GM18907 (cell line): ENCODE measurements around the gene CDYL2.
"Not testable (repeated sequence)": the region's sequence is repeated elsewhere in the genome, so short reads cannot be mapped to it uniquely, and the experiment has no call there.

ENCODE experiments used
- ATAC-seq: cut with Tn5 transposase; IDR thresholded peaks from one replicate; pipeline ENCODE4 v1.9.1; 2021; ENCODE audit warnings: mild to moderate bottlenecking, moderate library complexity; ENCODE audit not compliant: unreplicated experiment

Gene CDYL2, protein sequence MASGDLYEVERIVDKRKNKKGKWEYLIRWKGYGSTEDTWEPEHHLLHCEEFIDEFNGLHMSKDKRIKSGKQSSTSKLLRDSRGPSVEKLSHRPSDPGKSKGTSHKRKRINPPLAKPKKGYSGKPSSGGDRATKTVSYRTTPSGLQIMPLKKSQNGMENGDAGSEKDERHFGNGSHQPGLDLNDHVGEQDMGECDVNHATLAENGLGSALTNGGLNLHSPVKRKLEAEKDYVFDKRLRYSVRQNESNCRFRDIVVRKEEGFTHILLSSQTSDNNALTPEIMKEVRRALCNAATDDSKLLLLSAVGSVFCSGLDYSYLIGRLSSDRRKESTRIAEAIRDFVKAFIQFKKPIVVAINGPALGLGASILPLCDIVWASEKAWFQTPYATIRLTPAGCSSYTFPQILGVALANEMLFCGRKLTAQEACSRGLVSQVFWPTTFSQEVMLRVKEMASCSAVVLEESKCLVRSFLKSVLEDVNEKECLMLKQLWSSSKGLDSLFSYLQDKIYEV

DNA sequence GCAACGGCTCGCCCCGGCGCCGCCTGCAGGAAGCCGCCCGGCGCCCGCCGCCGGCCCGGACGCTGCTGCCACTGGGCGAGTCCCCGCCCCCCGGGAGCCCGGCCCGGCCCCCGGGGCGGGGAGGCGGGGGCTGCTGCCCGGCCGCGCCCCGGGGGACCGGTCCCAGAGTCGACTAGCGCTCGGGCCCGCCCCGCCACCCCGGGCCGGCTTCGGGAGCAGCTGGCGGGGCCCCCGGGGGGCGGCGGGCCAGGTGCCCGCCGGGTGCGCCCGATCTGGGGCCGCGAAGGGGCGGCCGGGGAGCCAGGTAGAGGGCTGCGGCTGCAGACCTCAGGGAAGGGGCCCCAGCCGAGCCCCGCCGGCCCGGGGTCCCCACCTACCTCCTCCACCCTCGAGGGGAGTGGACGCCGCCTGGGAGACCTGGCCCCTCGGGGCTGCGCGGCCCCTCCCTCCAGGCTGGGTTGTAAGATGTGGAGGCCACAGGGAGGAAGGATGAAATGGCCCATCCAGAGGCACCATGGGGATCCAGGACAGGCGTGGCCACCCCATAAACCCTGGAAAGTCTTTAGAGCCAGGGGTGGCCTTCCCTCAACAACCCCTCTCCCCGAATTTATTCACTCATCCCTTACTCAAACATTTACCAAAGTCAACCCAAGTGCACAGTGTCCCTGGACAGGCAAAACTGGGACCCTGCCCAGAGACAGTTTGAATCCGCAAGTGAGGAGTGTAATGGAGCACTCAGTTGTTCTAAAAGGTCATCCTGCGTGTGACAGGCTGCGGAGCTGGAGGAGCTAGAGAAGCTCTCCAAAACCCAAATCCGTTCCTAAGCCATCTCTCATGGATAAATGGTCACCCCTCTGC is at the start of gene CDYL2:
CDYL2 (minus strand) TSS at position 73 of the 858 bp plus-strand sequence. CDS start 425 bp downstream, outside the sequence.
- peak; percentile 73 for ATAC-seq

DNA sequence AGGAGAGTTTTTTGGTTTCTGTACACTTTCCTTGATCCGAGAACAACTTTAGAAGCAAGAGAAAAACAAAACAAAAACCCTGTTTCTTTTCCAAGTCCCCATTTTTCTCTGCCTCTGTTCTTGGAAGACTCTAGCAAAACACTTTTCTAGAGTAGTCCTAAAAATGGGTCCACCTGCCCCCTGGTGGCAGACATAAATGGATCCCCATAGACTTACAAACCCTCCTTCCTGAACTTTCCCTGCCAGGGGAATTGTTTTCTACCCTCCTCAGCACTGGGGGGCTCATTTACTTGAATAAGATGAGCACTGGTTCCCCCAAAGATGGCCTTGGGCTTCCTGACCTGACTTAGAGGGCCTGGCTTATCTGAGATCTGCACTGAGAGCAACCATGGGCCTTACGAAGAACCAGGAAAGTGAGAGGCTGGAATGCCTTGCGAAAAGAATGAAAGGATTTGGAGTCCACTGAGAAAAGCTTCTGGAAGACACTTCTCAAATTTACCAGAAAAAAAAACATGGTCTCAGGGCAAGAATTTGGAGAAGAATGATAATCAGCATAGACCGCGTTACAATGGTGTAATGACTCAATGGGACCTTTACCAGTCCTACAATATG is 48.0 kb upstream of the CDYL2 start:
- ATAC-seq = no peak

DNA sequence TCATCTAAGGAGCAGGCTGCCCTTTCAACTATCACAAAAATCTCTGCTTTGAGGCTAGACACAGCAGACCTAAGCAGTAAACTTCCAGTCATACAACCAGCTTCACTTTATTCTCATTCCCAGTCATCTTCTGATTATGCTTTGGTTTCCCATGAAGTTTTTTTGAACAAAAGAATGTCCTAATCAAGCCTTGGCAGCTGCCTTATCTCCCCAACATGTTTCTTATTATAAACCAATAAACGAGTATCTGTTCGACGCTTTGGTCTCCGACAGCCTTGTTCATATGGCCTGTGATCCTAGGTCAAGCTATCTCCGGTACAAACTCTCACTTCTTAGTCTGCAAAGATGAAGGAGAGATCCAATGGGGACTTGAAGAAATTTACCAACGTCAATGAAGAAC is 47.4 kb upstream of the CDYL2 start:
- ATAC-seq = no peak

DNA sequence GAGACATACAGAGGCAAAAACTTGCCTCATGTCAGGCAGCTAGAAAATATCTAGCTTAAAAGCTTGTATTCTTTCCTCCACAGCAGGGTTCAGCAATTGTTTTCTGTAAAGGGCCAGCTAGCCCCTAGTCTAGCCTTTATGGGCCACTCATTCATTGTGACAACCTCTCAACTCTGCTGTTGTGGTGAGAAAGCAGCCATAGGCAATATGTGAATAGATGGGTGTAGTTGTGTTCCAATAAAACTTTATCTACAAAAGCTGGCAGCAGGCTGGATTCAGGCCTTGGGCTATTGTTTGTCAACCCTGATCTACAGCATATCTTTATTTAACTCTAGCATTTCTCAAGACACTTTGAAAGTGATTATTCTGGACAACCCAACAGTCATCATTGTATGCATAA is 46.4 kb upstream of the CDYL2 start:
- ATAC-seq = no peak

DNA sequence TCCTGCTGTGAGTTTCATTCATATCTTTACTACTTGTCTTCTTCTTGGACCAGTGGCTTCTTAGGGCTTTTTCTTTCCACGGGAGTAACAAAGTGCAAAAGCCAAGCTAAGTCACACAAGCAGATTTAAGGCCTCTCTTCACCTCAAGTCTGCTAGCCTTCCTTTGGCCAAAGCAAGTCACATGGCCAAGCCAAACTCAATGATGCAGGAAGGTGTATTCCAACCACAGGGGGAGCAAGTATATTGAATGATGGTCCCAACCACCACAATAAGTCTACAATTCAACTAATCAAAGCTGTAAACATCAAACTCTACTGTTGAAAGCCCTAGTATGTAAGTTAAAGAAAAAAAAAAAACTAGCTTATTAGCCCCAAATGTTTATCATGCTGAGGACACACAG is 44.5 kb upstream of the CDYL2 start:
- ATAC-seq = no peak

DNA sequence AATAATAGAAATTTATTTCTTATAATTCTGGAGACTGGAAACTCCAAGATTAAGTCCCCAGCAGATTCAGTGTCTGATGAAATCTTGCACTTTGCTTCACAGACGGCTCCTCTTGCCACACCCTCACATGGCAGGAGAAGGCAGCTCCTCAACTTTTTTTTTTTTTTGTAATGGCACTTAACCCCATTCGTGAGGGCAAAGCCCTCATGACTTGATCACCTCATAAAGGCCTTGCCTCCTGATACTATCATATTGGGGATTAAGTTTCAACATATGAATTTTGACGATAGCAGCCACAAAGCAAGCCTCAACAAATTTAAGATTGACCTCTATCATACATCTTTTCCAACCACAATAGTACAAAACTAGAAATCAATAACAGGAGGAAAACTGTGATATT is 42.3 kb upstream of the CDYL2 start:
- no peak for ATAC-seq

DNA sequence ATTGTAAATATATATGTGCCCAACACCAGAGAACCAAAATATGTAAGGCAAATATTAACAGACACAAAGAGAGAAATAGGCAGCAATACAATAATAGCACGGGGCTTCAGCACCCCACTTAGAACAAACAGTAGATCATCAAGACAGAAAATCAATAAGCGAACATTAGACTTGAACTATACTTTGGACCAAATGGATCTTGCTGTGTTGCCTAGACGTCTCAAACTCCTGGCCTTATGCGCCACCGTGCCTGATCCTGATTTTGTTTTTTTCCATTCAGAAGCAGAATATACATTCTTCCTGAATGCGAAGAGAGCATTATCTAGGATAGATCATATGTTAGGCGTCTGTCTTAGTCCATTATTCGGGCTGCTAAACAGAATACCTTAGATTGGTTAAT is 41.9 kb upstream of the CDYL2 start:
- no peak for ATAC-seq

DNA sequence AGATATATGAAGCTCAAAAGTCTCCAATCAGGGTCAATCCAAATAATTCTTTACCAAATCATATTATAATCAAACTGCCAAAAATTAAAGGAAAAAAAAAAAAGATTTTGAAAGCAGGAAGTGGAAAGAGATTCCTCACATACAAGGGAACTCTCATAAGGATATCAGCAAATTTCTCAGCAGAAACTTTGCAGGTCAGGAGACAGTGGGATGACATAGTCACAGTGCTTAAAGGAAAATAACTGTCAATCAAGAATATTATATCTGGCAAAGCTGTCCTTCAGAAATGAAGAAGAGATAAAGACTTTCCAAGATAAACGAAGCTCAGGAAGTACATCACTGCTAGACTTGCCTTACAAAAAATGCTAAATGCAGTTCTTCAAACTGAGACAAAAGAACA is 40.0 kb upstream of the CDYL2 start:
- ATAC-seq = no peak

DNA sequence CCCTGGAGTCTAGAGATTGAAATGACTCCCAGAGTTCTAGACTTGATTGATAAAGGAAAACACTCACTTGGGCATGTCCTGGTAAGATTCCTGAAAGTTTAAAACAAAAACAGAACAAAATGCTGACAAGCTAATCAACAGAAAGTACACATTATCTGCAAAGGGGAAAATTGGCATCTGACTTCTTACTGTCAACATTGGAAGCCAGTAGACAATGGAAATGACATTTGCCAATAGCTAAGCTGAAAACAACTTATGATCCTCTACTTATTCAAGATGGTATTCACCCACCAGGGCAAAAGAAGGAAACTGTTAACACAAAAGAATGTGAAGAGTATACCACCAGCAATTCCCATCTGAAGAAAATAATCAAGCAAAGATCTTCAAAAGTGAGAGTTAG is 36.8 kb upstream of the CDYL2 start:
- no peak for ATAC-seq

DNA sequence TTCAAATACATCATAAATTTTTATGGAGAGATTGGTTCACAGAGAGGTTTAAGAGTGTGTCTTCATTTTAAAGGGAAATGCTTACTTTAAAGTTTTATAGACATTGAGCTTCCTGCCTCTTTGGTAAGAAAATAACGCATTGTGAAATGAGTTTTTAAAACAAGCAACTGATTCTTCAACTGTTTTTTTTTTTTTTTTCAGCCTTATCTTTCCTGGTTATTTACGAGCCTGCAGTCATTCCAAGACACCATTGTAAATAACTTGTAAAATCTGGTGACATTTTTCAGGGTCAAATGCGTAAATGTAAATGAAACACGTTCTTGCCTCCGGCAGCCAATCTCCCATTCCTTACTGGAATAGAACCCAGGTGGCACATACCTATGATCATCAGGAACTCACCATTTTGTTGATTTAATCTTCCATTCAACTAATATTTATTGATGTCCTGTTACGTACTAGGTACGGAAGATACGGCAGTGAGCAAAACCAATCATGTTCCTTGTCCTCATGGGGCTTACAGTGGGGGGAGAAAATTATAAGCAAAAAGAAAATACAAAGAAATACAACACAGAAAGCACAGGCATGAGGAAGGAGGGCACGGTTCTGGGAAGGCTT is 33.2 kb upstream of the CDYL2 start:
- no peak for ATAC-seq

DNA sequence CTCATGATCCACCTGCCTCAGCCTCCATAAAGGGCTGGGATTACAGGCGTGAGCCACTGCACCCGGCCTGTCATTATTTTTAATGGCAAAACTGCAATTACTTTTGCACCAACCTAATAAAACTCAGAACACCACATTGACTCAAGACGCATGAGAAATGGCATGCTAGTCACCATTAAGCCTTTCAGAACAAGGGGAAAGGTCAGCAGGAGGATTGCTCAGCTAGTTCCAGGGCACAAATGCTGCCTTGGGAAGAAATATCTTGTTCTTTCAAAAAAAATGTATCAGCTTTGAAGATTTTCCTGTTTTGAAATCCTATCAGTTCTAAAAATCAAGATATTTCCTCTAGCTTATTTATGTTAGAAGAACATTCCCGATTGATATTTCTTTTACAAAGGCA is 32.4 kb upstream of the CDYL2 start:
- ATAC-seq = no peak

DNA sequence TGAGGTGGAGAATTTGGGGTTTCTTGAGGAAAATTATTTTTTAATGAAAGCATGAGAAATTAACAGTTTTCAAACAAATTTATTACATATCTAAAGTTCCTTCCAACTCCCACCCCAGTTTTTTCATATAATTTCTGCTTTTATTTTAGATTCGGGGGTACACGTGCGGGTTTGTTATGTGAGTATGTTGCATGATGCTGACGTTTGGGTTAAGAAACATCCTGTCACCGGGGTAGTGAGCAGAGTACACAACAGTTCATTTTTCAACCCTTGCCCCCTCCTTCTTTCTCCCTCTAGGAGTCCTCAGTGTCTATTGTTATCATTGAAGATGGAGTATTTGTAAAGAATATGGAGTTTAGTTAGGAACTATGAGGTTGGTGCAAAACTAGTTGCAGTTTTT is 31.8 kb upstream of the CDYL2 start:
- ATAC-seq = no peak

DNA sequence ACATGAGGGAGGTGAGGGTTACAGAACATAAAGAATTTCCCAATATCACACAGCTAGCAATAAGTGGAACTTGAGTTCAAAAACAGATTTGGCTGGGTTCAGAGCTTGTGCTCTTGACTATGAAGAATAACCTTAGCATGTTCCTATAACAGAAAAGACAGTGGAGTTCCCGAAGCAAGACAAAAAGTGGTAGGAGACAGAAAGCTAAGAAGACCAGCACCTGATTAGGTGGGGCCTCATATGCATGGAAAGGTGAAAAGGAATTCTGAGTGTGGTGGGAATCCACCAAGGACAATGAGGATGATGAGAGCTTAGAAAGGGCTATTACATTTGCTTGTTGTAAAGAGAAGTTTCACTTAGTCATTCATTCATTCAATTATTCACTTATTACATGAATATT is 26.6 kb upstream of the CDYL2 start:
- ATAC-seq = no peak

DNA sequence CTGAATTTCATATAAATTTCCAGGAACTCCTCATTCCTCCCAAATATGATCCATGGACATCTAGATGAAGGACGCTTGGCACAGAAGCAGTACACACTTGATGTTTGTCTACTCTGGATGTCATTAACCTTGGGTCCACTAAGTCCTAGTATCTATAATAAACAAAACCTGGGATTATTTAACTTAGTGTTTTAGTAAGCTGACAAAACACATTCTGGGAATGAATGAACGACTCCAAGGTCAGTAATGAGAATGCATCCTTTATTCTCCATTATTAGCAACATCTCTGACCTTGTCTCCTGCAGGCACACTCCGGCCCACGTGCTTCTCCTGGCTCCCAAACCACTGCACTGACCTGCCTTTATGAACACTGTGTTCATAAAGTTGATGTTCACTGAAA is 24.1 kb upstream of the CDYL2 start:
- no peak for ATAC-seq

DNA sequence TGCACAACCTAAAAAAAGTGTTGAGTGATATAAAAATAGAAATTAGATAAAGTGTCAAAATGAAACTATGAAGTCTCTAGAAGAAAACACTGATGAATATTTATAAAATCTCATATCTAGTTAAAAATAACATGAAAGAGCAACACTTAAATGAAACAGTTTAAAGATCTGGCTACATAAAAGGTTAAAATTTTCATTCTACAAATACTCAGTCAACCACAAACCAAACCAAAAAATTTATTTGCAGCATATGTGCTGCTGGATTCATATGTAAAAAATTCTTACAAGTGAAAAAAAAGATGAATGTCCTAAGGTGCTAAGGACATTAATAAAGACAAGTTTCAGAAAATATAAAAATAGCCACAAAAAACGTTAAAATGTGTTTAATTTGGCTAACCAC is 22.6 kb upstream of the CDYL2 start:
- no peak for ATAC-seq

DNA sequence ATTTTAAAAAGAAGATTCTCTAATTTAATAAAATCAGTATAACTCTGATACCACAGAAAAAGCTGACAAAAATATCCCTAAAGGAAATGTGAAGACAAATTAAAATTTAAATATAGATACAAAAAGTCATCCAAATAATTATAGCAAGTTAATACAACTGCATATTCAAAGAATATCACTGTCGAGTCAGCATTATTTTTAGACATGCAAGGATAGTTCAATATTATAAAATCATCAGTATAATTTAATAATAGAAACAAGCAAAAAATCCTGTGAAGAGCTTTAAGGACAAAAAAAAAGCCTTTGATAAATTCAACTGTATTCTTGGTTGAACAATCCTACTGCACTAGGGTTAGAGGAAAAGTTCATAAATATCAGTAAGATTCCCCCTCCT is 21.0 kb upstream of the CDYL2 start:
- ATAC-seq = no peak

DNA sequence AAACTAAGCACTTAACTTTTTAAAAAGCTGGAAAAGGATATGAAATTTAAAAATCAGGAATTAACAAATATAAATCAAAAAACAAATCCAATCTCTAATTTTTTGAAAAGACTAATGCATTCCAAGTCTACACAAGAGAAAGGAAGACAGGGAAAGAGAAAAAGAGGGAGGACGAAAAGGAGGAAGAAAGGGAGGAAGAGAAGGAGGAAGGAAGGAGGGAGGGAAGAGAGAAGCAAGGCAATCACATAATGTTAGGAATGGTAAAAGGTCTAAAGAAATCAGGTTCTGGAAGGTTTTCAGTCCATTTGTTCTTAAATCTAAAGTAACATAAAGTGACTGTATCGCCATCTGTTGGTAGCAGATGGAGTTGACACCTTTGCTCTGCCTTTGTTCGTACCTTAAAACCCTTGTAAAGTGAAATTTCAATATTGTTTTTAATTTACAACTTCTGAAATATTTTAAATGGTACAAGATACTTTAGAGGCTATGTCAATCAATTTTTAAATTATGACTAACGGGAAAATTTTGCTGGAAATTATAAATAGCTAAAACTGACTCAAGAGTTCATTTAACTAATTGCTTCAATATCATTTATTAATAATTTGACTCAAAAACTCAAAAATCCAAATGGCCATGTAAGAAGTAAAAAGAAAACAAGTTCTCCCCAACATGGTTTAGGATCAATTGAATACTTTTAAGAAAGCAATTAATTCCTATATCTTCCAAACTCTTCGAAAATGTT is 20.4 kb upstream of the CDYL2 start:
- ATAC-seq = no peak

DNA sequence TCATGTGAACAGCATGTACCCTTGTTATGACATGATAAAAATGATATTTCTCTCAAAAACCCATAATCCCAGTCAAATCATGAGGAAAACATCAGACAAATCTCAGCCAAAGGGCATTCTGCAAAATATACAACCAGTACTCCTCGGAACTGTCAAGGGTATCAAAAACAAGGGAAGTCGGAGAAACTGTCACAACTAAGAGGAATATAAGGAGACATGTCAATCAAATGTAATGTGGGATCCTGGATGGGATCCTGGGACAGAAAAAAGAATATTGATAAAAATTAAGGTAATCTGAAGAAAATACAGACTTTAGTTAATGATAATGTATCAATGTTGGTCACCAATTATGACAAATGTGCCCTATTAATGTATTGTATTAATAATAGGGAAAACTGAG is 15.6 kb upstream of the CDYL2 start:
- ATAC-seq = no peak

DNA sequence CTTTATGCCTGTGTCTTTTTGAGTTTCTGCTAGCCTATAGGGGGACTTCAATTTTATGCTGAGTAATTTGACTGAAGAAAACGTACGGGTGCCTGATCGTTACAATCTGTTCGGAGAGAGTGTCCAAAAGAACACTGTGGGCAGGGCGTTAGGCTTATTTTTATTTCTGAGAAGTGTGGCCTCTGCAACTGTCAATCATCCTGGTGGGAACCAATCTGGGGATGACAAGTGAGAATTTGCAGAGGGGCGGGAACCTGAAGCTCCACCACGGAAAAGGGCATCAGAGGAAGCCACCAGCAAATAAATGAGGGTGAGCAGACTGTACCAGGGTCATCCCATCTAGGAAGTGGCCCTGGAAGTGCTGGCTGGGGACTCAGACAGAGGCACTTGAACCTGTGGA is 12.0 kb upstream of the CDYL2 start:
- ATAC-seq = no peak

DNA sequence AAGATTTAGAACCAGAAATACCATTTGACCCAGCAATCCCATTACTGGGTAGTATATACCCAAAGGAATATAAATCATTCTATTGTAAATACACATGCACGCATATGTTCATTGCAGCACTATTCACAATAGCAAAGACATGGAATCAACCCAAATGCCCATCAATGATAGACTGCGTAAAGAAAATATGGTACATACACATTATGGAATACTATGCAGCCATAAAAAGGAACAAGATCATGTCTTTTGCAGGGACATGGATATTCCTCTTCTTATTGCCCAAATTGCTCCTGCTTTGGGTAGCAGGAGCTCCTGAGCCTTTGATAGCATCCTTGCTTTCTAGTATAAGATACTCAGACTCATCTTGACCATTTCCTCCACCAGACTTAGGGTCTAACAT is 10.9 kb upstream of the CDYL2 start:
- ATAC-seq = not testable (repeated sequence)
